T-helper 17 cell (primary cell): ENCODE results near the gene ANKRD2. TPM values are rescaled to one million over a fixed set of nuclear protein-coding genes. Genes with fewer than 3 reads are reported as not detected.

Source experiments
- ATAC-seq: fragments of 150-1000 bp; cut with Tn5 transposase; 2 replicates; pipeline ENCODE4 v1.10.0; 2021; ENCODE audit warnings: mild to moderate bottlenecking, moderate library complexity
- DNase-seq, 3 donors: peaks; one replicate each; pipeline versions ENCODE4 v3.0.0 to v3.0.0-alpha.2; 2020 to 2021
- H3K9me3 ChIP-seq: one replicate; pipeline ENCODE4 v1.7.0; 2013; ENCODE audit warnings: low read length, mild to moderate bottlenecking; ENCODE audit not compliant: control insufficient read depth, poor library complexity, severe bottlenecking
- H3K27ac Mint-ChIP-seq: one replicate; pipeline ENCODE4 v1.8.0; 2022; ENCODE audit warnings: mild to moderate bottlenecking, moderate library complexity, mixed read lengths
- H3K27me3 Mint-ChIP-seq: one replicate; pipeline ENCODE4 v1.8.0; 2022; ENCODE audit warnings: mixed read lengths
- H3K36me3 Mint-ChIP-seq: one replicate; pipeline ENCODE4 v1.8.0; 2022; ENCODE audit warnings: low read depth, mixed read lengths
- H3K4me1 Mint-ChIP-seq: one replicate; pipeline ENCODE4 v1.8.0; 2022; ENCODE audit warnings: mild to moderate bottlenecking, mixed read lengths
- H3K4me3 Mint-ChIP-seq: one replicate; pipeline ENCODE4 v1.8.0; 2022; ENCODE audit warnings: mild to moderate bottlenecking, moderate library complexity, mixed read lengths
- total RNA-seq, 4 donors: library from RNA in 2 of 4; stranded (reverse) in 2 of 4; gene quantifications; one replicate each; pipeline ENCODE4 v1.2.3 and lab custom pipeline; 2022 to 2026

The ANKRD2 gene
- total RNA-seq, 2 donors from 2014 or later: not detected

DNA sequence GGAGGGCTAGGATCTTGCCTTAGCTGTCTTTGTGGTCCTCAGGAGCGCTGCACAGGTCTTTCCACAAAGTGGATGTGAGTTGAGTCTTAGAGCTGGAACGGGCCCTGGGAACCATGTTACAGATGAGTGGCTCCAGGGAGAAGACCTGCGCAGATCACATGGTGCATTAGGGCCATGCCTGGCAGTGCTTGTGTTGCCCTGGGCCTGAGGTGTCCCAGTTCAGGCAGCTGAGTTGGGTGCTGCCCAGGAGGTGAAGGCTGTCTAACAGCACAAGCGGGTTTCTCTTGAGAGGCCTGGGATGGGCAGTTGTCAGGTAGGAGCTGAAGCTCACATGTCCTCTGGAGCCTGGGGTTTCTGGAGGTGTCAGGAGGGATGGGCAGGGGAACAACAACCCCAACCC, 33.7 kb upstream of the ANKRD2 start:
- DNase-seq: no peak
- H3K27ac Mint-ChIP-seq: no peak overlapping the region
- peaks cover 2% of the 10 kb centered on the region for H3K36me3 Mint-ChIP-seq
- no peaks in the 10 kb centered on the region for H3K9me3 ChIP-seq
- H3K4me1 Mint-ChIP-seq: peaks cover 5% of the 10 kb centered on the region
- no peak overlapping the region for H3K4me3 Mint-ChIP-seq
- no peaks in the 10 kb centered on the region for H3K27me3 Mint-ChIP-seq
- no peak for ATAC-seq

DNA sequence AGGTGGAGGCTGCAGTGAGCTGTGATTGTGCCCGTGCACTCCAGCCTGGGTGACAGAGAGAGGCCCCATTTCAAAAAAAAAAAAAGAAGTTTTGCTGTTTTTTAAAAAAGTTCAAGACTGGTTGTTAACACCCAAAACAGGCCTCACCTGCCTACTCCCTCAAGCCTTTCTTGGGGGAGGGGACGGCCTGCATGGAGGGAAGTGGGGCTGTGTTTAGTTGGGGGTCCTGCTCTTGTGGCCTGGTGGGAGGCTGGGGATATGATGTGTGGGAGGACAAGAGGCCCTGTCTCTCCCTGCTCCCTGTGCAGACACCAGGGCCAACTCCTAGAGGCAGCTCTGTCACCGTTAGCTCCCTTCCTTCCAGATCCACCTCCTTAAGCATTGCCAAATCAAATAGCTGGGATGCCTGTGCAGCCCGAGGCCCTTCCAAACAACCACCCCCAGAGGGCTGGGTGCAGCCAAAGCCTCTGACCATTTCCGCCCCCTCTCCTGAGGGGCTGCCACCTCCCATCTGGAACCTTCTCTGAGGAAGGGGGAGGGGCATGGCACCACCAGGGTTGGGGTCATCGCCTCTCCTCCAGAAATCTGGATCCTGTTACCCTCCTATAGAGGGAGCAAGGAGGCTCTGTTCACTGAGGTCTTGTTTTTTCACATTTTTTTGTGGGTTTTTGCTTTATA, 32.9 kb upstream of the ANKRD2 start:
- no peak for ATAC-seq
- Mint-ChIP-seq H3K4me1 (peaks cover 5% of the 10 kb centered on the region), H3K27me3 (no peaks in the 10 kb centered on the region), H3K36me3 (peaks cover 2% of the 10 kb centered on the region), H3K4me3 (no peak overlapping the region), H3K27ac (no peak overlapping the region)
- no peaks in the 10 kb centered on the region for H3K9me3 ChIP-seq
- DNase-seq: no peak

DNA sequence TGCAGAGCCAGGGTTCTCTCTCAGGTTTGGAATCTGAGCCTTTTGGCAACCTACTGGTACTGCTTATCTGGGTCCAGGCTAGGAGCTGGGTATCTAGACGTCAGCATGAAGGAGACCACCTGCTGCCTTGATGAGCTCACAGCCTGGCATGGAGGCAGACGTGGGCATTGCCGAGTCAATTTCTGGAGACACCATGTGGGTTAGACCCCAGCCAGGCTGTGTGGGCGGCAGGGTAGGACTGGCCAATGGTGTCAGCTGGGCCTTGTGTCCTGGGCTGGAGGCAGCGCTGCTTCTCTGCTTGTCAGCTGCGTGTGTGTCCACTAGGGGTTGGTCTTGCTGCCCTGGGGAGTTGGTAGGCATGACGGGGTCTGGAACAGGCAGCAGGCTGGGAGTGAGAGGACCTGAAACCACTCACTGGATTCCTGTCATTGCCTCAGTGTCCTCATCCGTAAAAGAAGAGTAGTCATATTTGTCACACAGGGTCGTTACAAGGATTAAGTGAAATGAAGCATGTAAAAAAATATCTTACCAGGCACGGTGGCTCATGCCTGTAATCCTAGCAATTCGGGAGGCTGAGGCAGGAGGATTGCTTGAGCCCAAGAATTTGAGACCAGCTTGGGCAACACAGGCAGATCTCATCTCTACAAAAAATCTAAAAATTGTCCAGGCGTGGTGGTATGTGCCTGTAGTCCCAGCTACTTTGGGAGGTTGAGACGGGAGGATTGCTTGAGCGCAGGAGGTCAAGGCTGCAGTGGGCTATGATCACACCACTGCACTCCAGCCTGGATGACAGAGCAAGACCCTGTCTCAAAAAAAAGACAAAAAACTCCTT, 31.7 kb upstream of the ANKRD2 start:
- Mint-ChIP-seq H3K4me3 (no peak overlapping the region), H3K27ac (no peak overlapping the region), H3K36me3 (peaks cover 2% of the 10 kb centered on the region), H3K27me3 (no peaks in the 10 kb centered on the region), H3K4me1 (peaks cover 5% of the 10 kb centered on the region)
- DNase-seq: no peak
- no peaks in the 10 kb centered on the region for H3K9me3 ChIP-seq
- ATAC-seq: no peak

DNA sequence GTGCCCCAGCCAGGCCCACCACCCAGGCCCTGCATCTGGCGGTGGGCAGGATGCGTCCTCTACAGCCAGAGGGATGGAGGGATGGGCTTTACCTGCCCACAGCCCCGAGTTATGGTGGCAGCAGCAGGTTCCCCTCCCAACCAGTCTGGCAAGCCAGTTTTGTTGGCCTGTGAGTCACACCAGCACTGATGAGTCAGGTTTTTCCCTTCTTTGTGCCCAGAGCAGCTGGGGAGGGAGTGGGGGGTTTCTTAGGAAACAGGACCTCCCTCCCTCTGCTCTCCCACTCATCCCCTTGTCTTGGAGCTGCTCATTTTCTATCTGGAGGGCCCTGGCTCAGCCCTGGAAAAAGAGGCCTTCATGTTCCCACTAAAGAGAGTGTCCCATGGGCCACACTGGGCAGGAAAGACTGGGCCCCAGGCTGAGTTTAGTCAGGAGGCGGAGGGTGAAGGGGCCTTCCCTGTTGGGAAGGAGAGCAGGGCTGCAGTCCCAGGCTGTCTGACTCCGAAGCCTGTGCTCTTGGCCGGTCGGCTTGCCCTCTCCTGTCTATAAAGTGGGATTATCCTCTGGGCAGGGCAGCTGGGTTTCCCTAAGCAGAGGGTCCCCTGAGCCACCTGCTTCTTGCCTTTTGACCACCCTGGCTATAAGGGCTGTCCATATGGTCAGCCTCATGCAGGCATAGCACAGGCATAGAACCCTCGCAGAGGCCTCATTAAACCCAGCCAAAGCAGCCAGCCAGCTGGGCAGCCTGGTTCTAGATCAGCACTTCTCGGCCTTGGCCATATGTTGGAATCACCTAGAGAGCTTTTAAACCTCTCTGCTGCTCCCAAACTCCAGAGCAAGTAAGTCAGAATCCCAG, 30.2 kb upstream of the ANKRD2 start:
- no peaks in the 10 kb centered on the region for H3K9me3 ChIP-seq
- H3K4me3 Mint-ChIP-seq: no peak overlapping the region
- H3K36me3 Mint-ChIP-seq: no peaks in the 10 kb centered on the region
- no peak for DNase-seq
- no peak for ATAC-seq
- H3K4me1 Mint-ChIP-seq: peaks cover 5% of the 10 kb centered on the region
- peaks cover 4% of the 10 kb centered on the region for H3K27me3 Mint-ChIP-seq
- peak overlapping the region; percentile 32 for H3K27ac Mint-ChIP-seq

DNA sequence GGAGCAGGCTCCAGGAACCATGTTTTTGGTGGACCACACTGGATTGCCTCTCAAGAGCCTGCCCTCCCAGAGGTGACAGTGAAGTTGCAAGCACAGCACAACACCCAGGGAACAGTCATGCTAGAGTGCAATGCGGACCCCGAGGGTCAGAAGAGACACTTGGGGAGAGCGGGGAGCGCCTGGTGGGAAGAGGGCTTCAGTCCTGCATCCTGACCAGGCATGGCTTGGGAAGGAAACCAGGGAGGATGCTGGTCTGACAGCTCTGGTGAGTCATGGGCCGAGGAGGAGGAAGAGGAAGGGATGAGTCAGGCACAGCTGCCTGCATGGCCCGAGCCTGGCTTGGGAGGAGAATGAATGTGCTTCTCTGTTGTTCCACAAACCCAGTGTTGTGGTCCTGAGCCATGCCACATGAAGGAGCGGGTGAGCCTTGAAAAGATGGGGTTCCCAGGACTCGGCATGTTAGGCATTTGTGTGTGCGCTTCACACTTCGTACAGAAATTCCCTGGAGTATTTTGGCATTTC, 29.5 kb upstream of the ANKRD2 start:
- peaks cover 4% of the 10 kb centered on the region for H3K27me3 Mint-ChIP-seq
- peaks cover 5% of the 10 kb centered on the region for H3K4me1 Mint-ChIP-seq
- no peaks in the 10 kb centered on the region for H3K9me3 ChIP-seq
- no peak overlapping the region for H3K4me3 Mint-ChIP-seq
- H3K36me3 Mint-ChIP-seq: no peaks in the 10 kb centered on the region
- peak; percentile 50 for ATAC-seq
- H3K27ac Mint-ChIP-seq: no peak overlapping the region
- DNase-seq: no peak

- H3K9me3 ChIP-seq: no peaks in the 10 kb centered on the region
- peaks cover 12% of the 10 kb centered on the region for H3K4me1 Mint-ChIP-seq
- H3K36me3 Mint-ChIP-seq: no peaks in the 10 kb centered on the region
- peaks cover 4% of the 10 kb centered on the region for H3K27me3 Mint-ChIP-seq
- H3K4me3 Mint-ChIP-seq: no peak overlapping the region
- no peak for ATAC-seq
- H3K27ac Mint-ChIP-seq: no peak overlapping the region
- DNase-seq: no peak
Measured at GRCh38 chr10:97546456-97547270, 25.9 kb upstream of the ANKRD2 start.

- Mint-ChIP-seq H3K27ac (no peak overlapping the region), H3K4me1 (peaks cover 12% of the 10 kb centered on the region), H3K27me3 (peaks cover 4% of the 10 kb centered on the region), H3K4me3 (no peak overlapping the region), H3K36me3 (no peaks in the 10 kb centered on the region)
- ATAC-seq (no peak), DNase-seq (no peak)
- H3K9me3 ChIP-seq: no peaks in the 10 kb centered on the region
Measured at GRCh38 chr10:97547271-97547600, 25.3 kb upstream of the ANKRD2 start.

DNA sequence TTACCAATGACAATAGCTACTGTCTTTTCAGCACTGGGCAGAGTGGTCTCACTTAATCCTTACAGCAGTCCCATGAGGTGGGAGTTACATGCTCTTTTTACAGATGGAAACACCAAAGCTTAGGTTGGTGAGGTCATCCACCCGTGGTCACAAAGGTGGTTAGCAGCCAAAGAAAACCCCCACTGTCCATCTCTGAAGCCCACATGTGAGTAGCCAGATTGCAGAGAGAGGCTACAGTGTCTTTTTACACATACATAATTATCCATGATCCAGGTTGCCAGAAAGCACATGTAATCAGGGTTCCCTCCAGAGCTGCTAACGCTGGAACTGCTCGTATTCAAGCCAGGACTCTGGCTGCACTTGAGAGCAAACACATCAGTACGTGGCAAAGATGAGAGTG, 24.6 kb upstream of the ANKRD2 start:
- H3K36me3 Mint-ChIP-seq: no peaks in the 10 kb centered on the region
- no peak for DNase-seq
- ATAC-seq: no peak
- H3K27ac Mint-ChIP-seq: no peak overlapping the region
- no peak overlapping the region for H3K4me3 Mint-ChIP-seq
- no peaks in the 10 kb centered on the region for H3K9me3 ChIP-seq
- peaks cover 10% of the 10 kb centered on the region for H3K4me1 Mint-ChIP-seq
- peaks cover 4% of the 10 kb centered on the region for H3K27me3 Mint-ChIP-seq

GRCh38 chr10:97548828-97549455, 23.6 kb upstream of the ANKRD2 start:
- no peaks in the 10 kb centered on the region for H3K9me3 ChIP-seq
- Mint-ChIP-seq H3K36me3 (no peaks in the 10 kb centered on the region), H3K27me3 (peaks cover 4% of the 10 kb centered on the region), H3K4me1 (peaks cover 9% of the 10 kb centered on the region), H3K27ac (peak overlapping the region; percentile 72), H3K4me3 (no peak overlapping the region)
- no peak for DNase-seq
- ATAC-seq: no peak

DNA sequence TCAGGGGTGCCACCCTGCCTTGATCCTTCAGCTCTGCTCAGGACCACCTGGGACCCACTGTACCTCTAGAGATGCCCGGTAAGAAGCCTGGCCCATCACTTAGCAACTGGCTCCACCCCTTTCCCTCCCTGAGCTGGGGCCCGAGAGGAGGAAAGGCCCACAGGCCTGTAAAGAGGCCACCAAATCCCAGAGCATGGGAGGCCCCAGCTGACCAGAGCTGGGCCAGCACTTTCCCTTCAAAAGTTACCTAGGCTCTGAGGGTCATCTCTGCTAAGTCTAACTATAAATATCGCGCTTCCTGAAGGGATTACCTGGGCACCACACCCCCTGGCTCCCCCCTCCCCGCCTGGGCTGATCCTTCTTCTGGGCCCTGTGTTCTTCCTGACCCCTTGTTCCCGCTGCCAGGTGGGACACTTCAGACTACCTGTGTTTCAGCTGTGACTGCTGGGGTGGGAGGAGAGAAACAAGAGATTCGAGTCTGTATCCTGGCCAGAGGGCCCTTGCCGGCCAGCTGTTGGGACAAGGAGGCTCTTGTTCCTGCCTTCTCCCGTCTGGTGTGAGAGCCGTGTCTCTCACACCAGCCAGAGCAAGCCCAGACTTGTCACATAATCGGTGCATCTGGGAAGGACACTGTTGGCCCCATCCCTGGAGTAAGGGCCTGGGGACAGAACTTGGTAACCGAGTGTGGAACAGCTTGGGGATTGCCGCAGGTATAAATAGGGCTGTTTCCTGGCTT, 22.8 kb upstream of the ANKRD2 start:
- Mint-ChIP-seq H3K4me1 (peaks cover 9% of the 10 kb centered on the region), H3K36me3 (no peaks in the 10 kb centered on the region), H3K27ac (peak overlapping the region; percentile 72), H3K4me3 (no peak overlapping the region), H3K27me3 (peaks cover 4% of the 10 kb centered on the region)
- H3K9me3 ChIP-seq: no peaks in the 10 kb centered on the region
- no peak for DNase-seq
- no peak for ATAC-seq

DNA sequence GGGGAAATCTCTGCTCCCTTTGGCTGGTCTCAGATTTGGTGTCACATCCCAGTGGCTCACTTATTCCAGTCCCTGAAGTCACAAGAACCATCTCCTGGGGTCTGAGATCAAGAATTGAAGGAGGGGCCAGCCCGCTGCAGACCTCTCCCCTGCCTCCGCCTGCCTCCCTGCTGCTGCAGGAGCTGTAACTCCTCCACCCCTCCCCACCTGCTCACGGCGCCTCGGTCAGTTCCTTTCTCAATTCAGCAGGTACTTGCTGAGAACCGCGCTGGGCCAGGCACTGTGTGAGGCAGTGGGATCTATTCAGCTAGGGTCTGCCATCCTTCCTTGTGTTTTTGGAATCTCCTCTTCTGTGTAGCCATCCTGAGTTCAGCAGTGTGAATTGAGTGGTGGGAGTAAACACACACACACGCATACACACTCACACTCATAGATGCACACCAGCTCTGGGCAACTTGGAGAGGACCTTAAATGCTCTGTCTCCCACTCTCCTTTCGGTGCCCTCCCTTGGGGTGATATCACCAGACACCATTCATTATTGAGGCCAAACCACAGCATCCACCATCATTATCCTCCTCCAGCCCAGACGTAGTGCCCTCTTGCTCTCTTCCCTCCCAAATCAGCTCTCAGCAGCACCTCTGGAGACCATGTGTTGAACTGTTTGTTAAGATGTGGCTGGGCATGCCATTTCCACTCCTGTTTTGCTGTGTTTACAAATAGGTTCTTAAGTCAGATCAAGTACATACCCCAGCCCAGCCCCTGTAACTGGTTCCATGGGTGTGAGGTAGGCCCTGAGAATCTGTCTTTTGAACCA, 22.0 kb upstream of the ANKRD2 start:
- Mint-ChIP-seq H3K4me1 (peaks cover 9% of the 10 kb centered on the region), H3K36me3 (no peaks in the 10 kb centered on the region), H3K4me3 (no peak overlapping the region), H3K27ac (no peak overlapping the region), H3K27me3 (peaks cover 4% of the 10 kb centered on the region)
- ATAC-seq (no peak), DNase-seq (no peak)
- no peaks in the 10 kb centered on the region for H3K9me3 ChIP-seq
